HEK293 (cell line): Measurements from ENCODE around the gene SLC20A1.
"Not testable (repeated sequence)": the region's sequence is repeated elsewhere in the genome, so short reads cannot be mapped to it uniquely, and the experiment has no call there.

Experiments used
- CTCF ChIA-PET: fragments of 350-600 bp; formaldehyde crosslinking; extraction: SDS; loops from one replicate; lab custom pipeline; 2021; ENCODE audit warnings: antibody characterized with exemption; lab: Yijun Ruan, JAX
- POLR2A ChIA-PET: fragments of 300-600 bp; formaldehyde crosslinking; extraction: SDS; loops from one replicate; lab custom pipeline; 2020; ENCODE audit warnings: antibody characterized with exemption, inconsistent platforms; lab: Yijun Ruan, JAX
- H3K27ac ChIP-seq: fragments of 200-500 bp; sonication (Bioruptor generic); 2 replicates; pipeline ENCODE4 v1.5.1; 2014; ENCODE audit warnings: low read depth, low read length, control low read depth, inconsistent platforms; ENCODE audit errors: extremely low read depth
- H3K36me3 ChIP-seq, 2 experiments: fragments of 200-500 bp in 1 of 2; sonication (Bioruptor generic) in 1 of 2; 1 replicate in 1 of 2; 2 replicates in 1 of 2; pipeline ENCODE4 v1.5.1; 2014 to 2017; ENCODE audit warnings: inconsistent platforms in 2 of 2, low read length in 2 of 2; ENCODE audit not compliant: control insufficient read depth in 2 of 2, insufficient read depth in 1 of 2
- H3K4me1 ChIP-seq: fragments of 200-500 bp; sonication (Bioruptor generic); 2 replicates; pipeline ENCODE4 v1.5.1; 2014; ENCODE audit warnings: mild to moderate bottlenecking, low read length, inconsistent platforms; ENCODE audit not compliant: control insufficient read depth, insufficient read depth
- H3K4me3 ChIP-seq: 2 replicates; pipeline ENCODE4 v1.5.1; 2011; ENCODE audit warnings: low read depth, mild to moderate bottlenecking, control low read depth, low read length, moderate library complexity
- H3K9me3 ChIP-seq: fragments of 200-500 bp; sonication (Bioruptor generic); 2 replicates; pipeline ENCODE4 v1.5.1; 2014; ENCODE audit warnings: low read depth, low read length, inconsistent platforms; ENCODE audit not compliant: control insufficient read depth, insufficient read depth
- FEZF1 ChIP-seq: fragments of 450-650 bp; formaldehyde crosslinking; IDR thresholded peaks from 2 replicates; pipeline ENCODE4 v1.5.1; 2016; ENCODE audit warnings: missing biosample characterization, missing genetic modification characterization
- HOXD13 ChIP-seq: sonication (generic); formaldehyde crosslinking; IDR thresholded peaks from 2 replicates; pipeline ENCODE4 v1.8.0; 2022; ENCODE audit warnings: missing genetic modification reagents, borderline replicate concordance
- MEIS1 ChIP-seq: sonication (generic); formaldehyde crosslinking; IDR thresholded peaks from 2 replicates; pipeline ENCODE4 v1.8.1; 2022; ENCODE audit warnings: missing genetic modification reagents, mild to moderate bottlenecking, borderline replicate concordance
- OSR2 ChIP-seq: fragments of 450-650 bp; formaldehyde crosslinking; IDR thresholded peaks from 2 replicates; pipeline ENCODE4 v1.5.1; 2016; ENCODE audit warnings: missing biosample characterization, missing genetic modification characterization
- ZBTB10 ChIP-seq: fragments of 450-650 bp; formaldehyde crosslinking; IDR thresholded peaks from 2 replicates; pipeline ENCODE4 v1.5.1; 2016; ENCODE audit warnings: missing biosample characterization, missing genetic modification characterization
- ZBTB8A ChIP-seq: fragments of 450-650 bp; formaldehyde crosslinking; IDR thresholded peaks from 2 replicates; pipeline ENCODE4 v1.5.1; 2016; ENCODE audit warnings: missing biosample characterization, missing genetic modification characterization
- ZNF133 ChIP-seq: fragments of 450-650 bp; formaldehyde crosslinking; IDR thresholded peaks from 2 replicates; pipeline ENCODE4 v1.5.1; 2016; ENCODE audit warnings: missing biosample characterization, missing genetic modification characterization
- ZNF211 ChIP-seq: fragments of 450-650 bp; formaldehyde crosslinking; IDR thresholded peaks from 2 replicates; pipeline ENCODE4 v1.5.1; 2016; ENCODE audit warnings: low read depth, missing biosample characterization, missing genetic modification characterization
- ZNF362 ChIP-seq: fragments of 450-650 bp; formaldehyde crosslinking; IDR thresholded peaks from 2 replicates; pipeline ENCODE4 v1.5.1; 2016; ENCODE audit warnings: missing biosample characterization, missing genetic modification characterization
- ZNF391 ChIP-seq: fragments of 450-650 bp; formaldehyde crosslinking; IDR thresholded peaks from 2 replicates; pipeline ENCODE4 v1.5.1; 2016; ENCODE audit warnings: low read depth, missing biosample characterization, missing genetic modification characterization, borderline replicate concordance
- ZNF398 ChIP-seq: fragments of 450-650 bp; formaldehyde crosslinking; IDR thresholded peaks from 2 replicates; pipeline ENCODE4 v1.5.1; 2017; ENCODE audit warnings: missing biosample characterization, missing genetic modification characterization
- ZNF510 ChIP-seq: fragments of 450-650 bp; formaldehyde crosslinking; IDR thresholded peaks from 2 replicates; pipeline ENCODE4 v1.5.1; 2018; ENCODE audit warnings: mild to moderate bottlenecking, missing genetic modification characterization, missing biosample characterization; ENCODE audit not compliant: insufficient replicate concordance
- ZNF521 ChIP-seq: fragments of 450-650 bp; formaldehyde crosslinking; IDR thresholded peaks from 2 replicates; pipeline ENCODE4 v1.5.1; 2017; ENCODE audit warnings: missing biosample characterization, mild to moderate bottlenecking, missing genetic modification characterization
- ZNF530 ChIP-seq: fragments of 450-650 bp; formaldehyde crosslinking; IDR thresholded peaks from 2 replicates; pipeline ENCODE4 v1.5.1; 2016; ENCODE audit warnings: low read depth, missing biosample characterization, missing genetic modification characterization
- ZNF548 ChIP-seq: fragments of 450-650 bp; formaldehyde crosslinking; IDR thresholded peaks from 2 replicates; pipeline ENCODE4 v1.5.1; 2016; ENCODE audit warnings: missing biosample characterization, missing genetic modification characterization
- ZNF549 ChIP-seq: fragments of 450-650 bp; IDR thresholded peaks from 2 replicates; pipeline ENCODE4 v1.5.1; 2018; ENCODE audit warnings: missing biosample characterization, missing genetic modification characterization, mild to moderate bottlenecking, inconsistent platforms, moderate library complexity
- ZNF600 ChIP-seq: fragments of 450-650 bp; formaldehyde crosslinking; IDR thresholded peaks from 2 replicates; pipeline ENCODE4 v1.5.1; 2016; ENCODE audit warnings: missing biosample characterization, missing genetic modification characterization
- ZNF658 ChIP-seq: fragments of 450-650 bp; formaldehyde crosslinking; IDR thresholded peaks from 2 replicates; pipeline ENCODE4; 2016; ENCODE audit warnings: missing biosample characterization, missing genetic modification characterization
- ZNF660 ChIP-seq: fragments of 450-650 bp; IDR thresholded peaks from 2 replicates; pipeline ENCODE4 v1.5.1; 2018; ENCODE audit warnings: missing biosample characterization, mild to moderate bottlenecking, missing genetic modification characterization
- ZNF670 ChIP-seq: fragments of 450-650 bp; formaldehyde crosslinking; IDR thresholded peaks from 2 replicates; pipeline ENCODE4 v1.5.1; 2016; ENCODE audit warnings: missing biosample characterization, missing genetic modification characterization, low read depth
- ZNF677 ChIP-seq: fragments of 450-650 bp; IDR thresholded peaks from 2 replicates; pipeline ENCODE4 v1.5.0; 2018; ENCODE audit warnings: missing biosample characterization, mild to moderate bottlenecking, missing genetic modification characterization, moderate library complexity
- ZNF747 ChIP-seq: fragments of 450-650 bp; formaldehyde crosslinking; IDR thresholded peaks from 2 replicates; pipeline ENCODE4 v1.5.1; 2016; ENCODE audit warnings: missing biosample characterization, missing genetic modification characterization
- ZNF76 ChIP-seq: fragments of 450-650 bp; formaldehyde crosslinking; IDR thresholded peaks from 2 replicates; pipeline ENCODE4; 2016; ENCODE audit warnings: low read depth, missing biosample characterization, missing genetic modification characterization, borderline replicate concordance
- ZNF777 ChIP-seq: fragments of 450-650 bp; formaldehyde crosslinking; IDR thresholded peaks from 2 replicates; pipeline ENCODE4 v1.5.1; 2017; ENCODE audit warnings: missing biosample characterization, missing genetic modification characterization, borderline replicate concordance
- ZNF830 ChIP-seq: fragments of 450-650 bp; IDR thresholded peaks from 2 replicates; pipeline ENCODE4 v1.5.0; 2018; ENCODE audit warnings: missing biosample characterization, missing genetic modification characterization, low read depth, mild to moderate bottlenecking, moderate library complexity

The SLC20A1 gene

GRCh38 chr2:112703684-112704083 is 57.9 kb downstream of the SLC20A1 start (continued):
- TF ChIP-seq ZNF362 (no peak), ZNF391 (no peak), ZNF521 (no peak), ZNF830 (no peak), OSR2 (tag by site-specific recombination) (no peak), ZNF211 (tag by site-specific recombination) (no peak)

- H3K9me3 ChIP-seq: no peaks in the 10 kb centered on the region
- no peak overlapping the region for H3K4me3 ChIP-seq
- TF ChIP-seq ZNF677 (tag by site-specific recombination) (no peak), ZNF747 (no peak), ZBTB8A (tag by site-specific recombination) (no peak)
- TF ChIP-seq, all 188 proteins: peak for 0
- no peaks in the 10 kb centered on the region for H3K36me3 ChIP-seq
- H3K27ac ChIP-seq: no peak overlapping the region
- CTCF ChIA-PET: interaction anchor here (0.6 to 8.0 kb wide), 3 partner anchors 19 to 55 kb away, joined by 3 to 58 read pairs (median 3); no protein-coding TSS in a partner anchor
- POLR2A ChIA-PET: no interaction called here
- H3K4me1 ChIP-seq: no peaks in the 10 kb centered on the region
Observed at GRCh38 chr2:112705575-112705974, 59.8 kb downstream of the SLC20A1 start.

- no peak overlapping the region for H3K27ac ChIP-seq
- CTCF ChIA-PET: interaction anchor here (1.3 to 8.0 kb wide), 4 partner anchors 15 to 253 kb away, joined by 3 to 58 read pairs (median 6); no protein-coding TSS in a partner anchor
- TF ChIP-seq ZNF548 (tag by site-specific recombination): no peak
- TF ChIP-seq ZNF530 (tag by site-specific recombination): no peak
- no peak for TF ChIP-seq ZNF133 (tag by site-specific recombination)
- TF ChIP-seq OSR2 (tag by site-specific recombination): no peak
- no peak for TF ChIP-seq FEZF1
- TF ChIP-seq ZNF600 (tag by site-specific recombination): no peak
- TF ChIP-seq MEIS1 (CRISPR knock-in tag): no peak
- no peak for TF ChIP-seq ZBTB10 (tag by site-specific recombination)
- TF ChIP-seq ZNF76 (tag by site-specific recombination): no peak
- no peak for TF ChIP-seq ZNF777 (tag by site-specific recombination)
- no peak for TF ChIP-seq ZNF658
- TF ChIP-seq ZNF521: no peak
- no peak for TF ChIP-seq ZNF670 (tag by site-specific recombination)
- TF ChIP-seq ZNF747: no peak
- no peak for TF ChIP-seq HOXD13
- no peak for TF ChIP-seq ZNF549 (tag by site-specific recombination)
- TF ChIP-seq ZNF510 (tag by site-specific recombination): no peak
- no peak for TF ChIP-seq ZNF660
- no peak for TF ChIP-seq ZNF398
- no peaks in the 10 kb centered on the region for H3K4me1 ChIP-seq
- no peak overlapping the region for H3K4me3 ChIP-seq
- POLR2A ChIA-PET: no interaction called here
- H3K9me3 ChIP-seq: no peaks in the 10 kb centered on the region
- H3K36me3 ChIP-seq: no peaks in the 10 kb centered on the region
Observed at GRCh38 chr2:112706170-112706664, 60.5 kb downstream of the SLC20A1 start.

- H3K4me3 ChIP-seq, POLR2A ChIA-PET, H3K9me3 ChIP-seq, H3K4me1 ChIP-seq, H3K27ac ChIP-seq, H3K36me3 ChIP-seq: not testable (repeated sequence)
- CTCF ChIA-PET: interaction anchor here (0.7 to 8.0 kb wide), 6 partner anchors 12 to 252 kb away, joined by 3 to 58 read pairs (median 5); no protein-coding TSS in a partner anchor
Observed at GRCh38 chr2:112706947-112707346, 61.2 kb downstream of the SLC20A1 start.
